LHCN-M2 (cell line): ENCODE data around the gene LEP. TPM values are rescaled to one million over a fixed set of nuclear protein-coding genes. Genes with fewer than 3 reads are reported as not detected.
A peak's percentile ranks its signal among the peaks of the same experiment; 100 is the strongest.

Experiments
- DNase-seq: peaks from one replicate; pipeline ENCODE4 v3.0.0-alpha.2; 2012; ENCODE audit warnings: low read depth
- total RNA-seq: library from RNA; depleted of rRNA; stranded (reverse); fragments of >200 nt; gene quantifications from 2 replicates; pipeline ENCODE4 v1.2.3, GENCODE V29; 2014

The LEP gene
- total RNA-seq, 1 experiment from 2014 or later: not detected

DNA sequence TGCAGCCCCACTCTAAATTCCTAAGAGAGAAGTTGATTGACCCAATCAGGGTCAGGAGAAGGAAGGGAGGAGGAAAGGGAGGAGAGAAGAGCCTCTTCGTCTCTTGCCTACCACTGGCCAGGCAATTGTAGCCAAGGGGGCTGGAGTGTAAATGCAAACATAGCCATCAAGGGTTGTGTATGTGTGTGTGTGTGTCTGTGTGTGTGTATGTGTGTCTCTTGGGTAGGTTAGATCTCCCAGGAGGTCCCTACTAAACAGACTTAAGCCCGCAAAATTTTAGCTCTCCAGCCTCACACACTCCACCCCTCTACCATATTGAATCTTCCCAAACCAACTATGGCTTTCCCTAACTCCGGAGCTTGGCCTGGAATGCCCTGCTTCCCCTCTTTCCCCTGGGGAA is 3.8 kb downstream of the LEP start:
- no peak for DNase-seq

GRCh38 chr7:128247108-128247507 is 6.0 kb downstream of the LEP start:
- peak; percentile 35 for DNase-seq

- peak; percentile 53 for DNase-seq
These were observed 6.6 kb downstream of the LEP start for GRCh38 chr7:128247640-128248194.

DNA sequence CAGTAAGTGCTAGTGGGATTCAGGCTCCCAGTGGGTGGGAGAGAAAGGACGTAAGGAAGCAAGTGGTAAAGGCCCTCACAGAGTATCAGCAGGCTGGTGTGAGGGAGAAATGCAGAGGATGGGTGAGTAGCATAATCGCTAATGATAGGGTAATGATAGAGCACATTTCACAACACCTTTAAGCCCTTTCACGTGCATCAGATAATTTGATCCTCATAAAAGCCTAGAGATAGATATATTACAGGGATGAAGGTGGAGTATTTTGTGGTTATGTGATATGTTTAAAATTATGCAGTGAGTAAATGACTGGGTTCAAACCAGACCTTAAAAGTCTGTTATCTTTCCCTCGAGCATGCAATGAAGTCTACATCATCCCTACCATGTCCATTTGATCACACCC is 10.3 kb downstream of the LEP start:
- DNase-seq: no peak

GRCh38 chr7:128253701-128254100 is 12.6 kb downstream of the LEP start:
- DNase-seq: no peak

DNA sequence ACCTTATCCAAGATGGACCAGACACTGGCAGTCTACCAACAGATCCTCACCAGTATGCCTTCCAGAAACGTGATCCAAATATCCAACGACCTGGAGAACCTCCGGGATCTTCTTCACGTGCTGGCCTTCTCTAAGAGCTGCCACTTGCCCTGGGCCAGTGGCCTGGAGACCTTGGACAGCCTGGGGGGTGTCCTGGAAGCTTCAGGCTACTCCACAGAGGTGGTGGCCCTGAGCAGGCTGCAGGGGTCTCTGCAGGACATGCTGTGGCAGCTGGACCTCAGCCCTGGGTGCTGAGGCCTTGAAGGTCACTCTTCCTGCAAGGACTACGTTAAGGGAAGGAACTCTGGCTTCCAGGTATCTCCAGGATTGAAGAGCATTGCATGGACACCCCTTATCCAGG is 13.4 kb downstream of the LEP start:
- no peak for DNase-seq

DNA sequence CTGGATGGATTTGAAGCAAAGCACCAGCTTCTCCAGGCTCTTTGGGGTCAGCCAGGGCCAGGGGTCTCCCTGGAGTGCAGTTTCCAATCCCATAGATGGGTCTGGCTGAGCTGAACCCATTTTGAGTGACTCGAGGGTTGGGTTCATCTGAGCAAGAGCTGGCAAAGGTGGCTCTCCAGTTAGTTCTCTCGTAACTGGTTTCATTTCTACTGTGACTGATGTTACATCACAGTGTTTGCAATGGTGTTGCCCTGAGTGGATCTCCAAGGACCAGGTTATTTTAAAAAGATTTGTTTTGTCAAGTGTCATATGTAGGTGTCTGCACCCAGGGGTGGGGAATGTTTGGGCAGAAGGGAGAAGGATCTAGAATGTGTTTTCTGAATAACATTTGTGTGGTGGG is 14.2 kb downstream of the LEP start:
- DNase-seq: no peak

GRCh38 chr7:128257458-128257857 is 16.4 kb downstream of the LEP start:
- DNase-seq: no peak

DNA sequence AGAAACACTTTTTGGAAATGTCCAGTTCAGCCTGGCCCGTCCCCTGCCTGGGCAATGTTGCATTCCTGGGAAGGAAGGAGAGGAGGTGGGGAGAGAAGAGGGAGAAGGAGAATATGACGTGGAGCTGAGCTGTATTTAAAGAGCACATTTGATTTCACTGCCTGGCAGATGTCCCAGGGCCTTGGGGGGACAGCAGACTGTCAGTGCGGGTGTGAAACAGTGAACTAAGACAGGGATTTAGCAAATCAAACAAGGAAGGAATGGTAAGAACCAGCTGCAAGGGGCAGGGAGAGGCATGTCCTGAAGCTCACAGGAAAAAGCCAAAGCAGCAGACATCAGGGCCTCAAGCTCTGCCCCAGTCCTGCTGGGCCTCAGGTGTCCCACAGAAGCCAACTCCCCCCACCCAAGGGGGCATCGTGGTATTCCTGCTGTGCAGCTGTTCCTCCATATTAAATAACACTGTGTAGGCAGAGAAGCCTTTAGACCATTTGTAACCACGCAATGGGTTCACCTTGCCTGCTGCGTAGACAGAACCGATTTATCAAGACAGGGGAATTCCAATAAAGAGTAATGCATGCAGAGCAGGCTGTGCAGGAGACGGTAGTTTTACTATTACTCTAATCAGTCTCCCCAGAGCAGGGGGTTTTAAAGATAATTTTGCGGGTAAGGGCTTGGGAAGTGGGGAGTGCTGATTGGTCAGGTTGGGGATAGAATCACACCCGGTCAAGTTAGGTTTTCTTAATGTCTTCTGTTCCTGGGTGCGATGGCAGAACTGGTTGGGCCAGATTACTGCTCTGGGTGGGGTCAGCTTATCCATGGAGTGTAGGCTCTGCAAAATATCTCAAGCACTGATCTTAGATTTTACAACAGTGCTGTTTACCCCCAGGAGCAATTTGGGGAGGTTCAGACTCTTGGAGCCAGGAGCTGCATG is 18.3 kb downstream of the LEP start:
- DNase-seq: peak; percentile 87

- no peak for DNase-seq
These were observed 19.2 kb downstream of the LEP start for GRCh38 chr7:128260069-128260795.

DNA sequence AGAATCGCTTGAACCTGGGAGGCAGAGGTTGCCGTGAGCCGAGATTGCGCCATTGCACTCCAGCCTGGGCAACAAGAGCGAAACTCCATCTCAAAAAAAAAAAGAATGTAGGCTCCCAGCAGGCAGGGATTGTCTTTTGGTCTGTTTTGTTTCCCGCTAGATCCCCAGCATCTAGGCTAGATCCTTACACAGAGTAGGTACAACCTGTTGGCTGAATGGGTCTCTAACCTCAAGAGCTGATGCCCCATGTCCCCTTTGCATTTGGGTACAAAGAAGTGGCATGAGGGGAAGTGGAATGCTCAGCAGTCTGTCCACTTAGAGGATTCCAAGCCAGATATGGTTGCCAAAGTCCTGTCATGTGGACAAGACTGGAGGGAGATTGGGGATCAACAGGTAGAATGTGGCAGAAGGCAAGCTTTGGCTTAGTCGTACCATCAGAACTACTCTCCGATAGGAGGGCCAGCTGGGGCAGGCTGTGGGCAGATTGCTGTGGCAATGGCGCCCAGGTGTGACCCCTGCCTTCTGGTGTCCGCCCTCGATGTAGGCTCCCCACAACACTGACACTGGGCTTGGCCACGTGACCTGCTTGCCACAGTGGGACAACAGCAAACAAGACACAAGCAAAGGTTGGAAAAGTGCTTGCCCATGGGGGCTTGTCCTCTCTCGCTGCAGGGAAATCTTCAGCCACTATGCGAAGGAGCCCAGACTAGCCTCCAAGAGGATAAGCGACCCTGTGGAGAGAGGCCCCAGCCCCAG is 21.4 kb downstream of the LEP start:
- DNase-seq: no peak

- DNase-seq: no peak
These were observed 22.3 kb downstream of the LEP start for GRCh38 chr7:128263420-128263819.

GRCh38 chr7:128264477-128264876 is 23.4 kb downstream of the LEP start:
- no peak for DNase-seq

GRCh38 chr7:128265156-128265905 is 24.3 kb downstream of the LEP start:
- no peak for DNase-seq

DNA sequence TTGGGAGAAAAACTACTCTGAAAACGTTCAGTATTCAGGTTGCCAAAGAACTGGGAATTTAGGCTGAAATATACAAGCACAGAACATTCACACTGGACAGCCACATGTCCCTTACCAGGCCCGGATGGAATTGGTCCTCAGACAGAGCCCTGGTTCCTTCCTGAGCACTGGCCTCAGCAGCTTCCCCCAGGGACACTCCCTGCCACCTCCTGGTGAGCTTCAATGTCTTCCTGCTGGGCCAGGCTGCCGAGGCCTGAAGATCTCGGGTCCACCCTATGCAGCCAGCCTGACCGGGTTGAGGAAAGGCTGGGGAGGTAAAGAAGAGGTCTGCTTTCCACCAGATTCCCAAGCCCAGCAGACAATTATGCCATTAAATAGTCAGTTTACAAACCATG is 24.8 kb downstream of the LEP start:
- no peak for DNase-seq

DNA sequence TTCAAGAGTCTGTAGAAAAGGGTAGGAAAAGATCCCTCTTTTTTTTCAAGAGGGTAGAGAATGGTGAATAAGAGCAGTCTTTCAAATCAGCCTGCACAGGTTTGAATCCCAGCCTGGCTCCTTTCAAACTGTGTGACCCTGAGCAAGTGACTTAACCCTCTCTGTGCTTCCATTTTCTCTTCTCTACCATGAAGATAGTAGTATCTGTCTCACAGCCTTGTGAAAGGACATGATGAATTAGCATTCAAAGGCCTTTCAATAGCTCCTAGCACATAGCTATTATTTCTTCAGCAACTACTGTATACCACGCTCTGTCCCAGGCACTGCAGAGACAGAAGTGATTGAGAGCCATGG is 25.4 kb downstream of the LEP start:
- DNase-seq: no peak

GRCh38 chr7:128266883-128267594 is 26.0 kb downstream of the LEP start:
- peak; percentile 88 for DNase-seq

DNA sequence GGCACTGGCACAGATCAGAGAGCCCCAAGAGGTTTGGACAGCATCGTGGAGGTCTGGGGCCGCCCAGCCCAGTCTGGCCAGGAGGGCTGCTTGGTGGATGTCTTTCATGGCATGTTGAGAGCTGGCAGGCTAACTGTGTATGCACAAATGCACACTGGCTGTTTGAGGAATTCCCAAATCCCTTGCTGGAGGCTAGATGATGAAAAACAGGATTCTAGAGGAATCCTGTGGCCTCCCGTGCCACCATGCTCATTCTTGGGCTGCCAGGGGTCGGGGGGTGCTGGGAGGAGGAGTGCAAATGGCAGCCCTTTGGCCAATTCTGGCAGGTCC is 26.5 kb downstream of the LEP start:
- DNase-seq: no peak

DNA sequence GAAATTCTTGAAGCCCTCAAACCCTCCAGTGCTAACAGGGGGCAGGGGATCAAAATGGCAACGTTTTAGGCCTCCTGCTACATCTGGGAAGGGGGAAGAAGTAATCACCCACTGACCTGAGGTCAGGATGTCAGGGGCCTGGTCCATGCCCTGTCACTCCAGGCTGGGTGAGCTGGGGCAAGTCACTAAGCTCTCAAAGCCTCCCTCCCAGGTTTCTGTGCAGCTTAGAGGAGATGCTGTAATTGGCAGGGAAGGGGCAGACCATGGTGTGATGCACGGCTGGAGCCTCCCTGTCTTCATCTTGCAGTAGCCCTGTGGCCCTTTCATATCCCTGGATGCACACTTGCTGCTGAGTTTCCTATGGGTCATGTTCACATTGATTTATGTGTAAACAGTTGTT is 27.2 kb downstream of the LEP start:
- DNase-seq: no peak

- DNase-seq: no peak
These were observed 29.8 kb downstream of the LEP start for GRCh38 chr7:128270826-128271272.
